DOHH2 (cell line): Measurements from ENCODE around the gene APMAP.

ENCODE experiments used
- H3F3A ChIP-seq: fragments of 200-600 bp; sonication (generic), shearing (Covaris generic); 2 replicates; pipeline ENCODE4 v1.6.0; 2016; ENCODE audit warnings: antibody characterized with exemption, mild to moderate bottlenecking; ENCODE audit not compliant: control insufficient read depth, insufficient read depth
- H3K27ac ChIP-seq: fragments of 200-600 bp; sonication (generic); 2 replicates; pipeline ENCODE4 v1.5.1; 2014; ENCODE audit warnings: low read depth, mild to moderate bottlenecking, low read length, moderate library complexity
- H3K27me3 ChIP-seq: fragments of 200-600 bp; sonication (generic); 2 replicates; pipeline ENCODE4 v1.6.1; 2014; ENCODE audit warnings: mild to moderate bottlenecking, low read length, mixed read lengths; ENCODE audit not compliant: control insufficient read depth
- H3K36me3 ChIP-seq: fragments of 200-600 bp; sonication (generic); 2 replicates; pipeline ENCODE4 v1.6.1; 2014; ENCODE audit warnings: mild to moderate bottlenecking, low read length, moderate library complexity, mixed read lengths; ENCODE audit not compliant: control insufficient read depth
- H3K4me1 ChIP-seq: fragments of 200-600 bp; sonication (generic); 2 replicates; pipeline ENCODE4 v1.6.1; 2014; ENCODE audit warnings: mild to moderate bottlenecking, low read length, mixed read lengths; ENCODE audit not compliant: control insufficient read depth
- H3K4me2 ChIP-seq: fragments of 200-600 bp; sonication (generic); 2 replicates; pipeline ENCODE4 v1.6.0; 2014; ENCODE audit warnings: mild to moderate bottlenecking, low read length, moderate library complexity
- H3K4me3 ChIP-seq: fragments of 200-600 bp; sonication (generic); 2 replicates; pipeline ENCODE4 v1.5.1; 2014; ENCODE audit warnings: mild to moderate bottlenecking, low read length, mixed read lengths
- H3K79me2 ChIP-seq: fragments of 200-600 bp; sonication (generic); 2 replicates; pipeline ENCODE4 v1.6.1; 2014; ENCODE audit warnings: mild to moderate bottlenecking, low read length, mixed read lengths; ENCODE audit not compliant: control insufficient read depth
- H3K9me2 ChIP-seq: fragments of 200-600 bp; sonication (generic); replicated peaks from 2 replicates; pipeline ENCODE4 v1.6.1; 2014; ENCODE audit warnings: mild to moderate bottlenecking, low read length, mixed read lengths; ENCODE audit not compliant: control insufficient read depth
- H3K9me3 ChIP-seq: fragments of 200-600 bp; sonication (generic); 2 replicates; pipeline ENCODE4 v1.6.1; 2014; ENCODE audit warnings: antibody characterized with exemption, low read length, mixed read lengths; ENCODE audit not compliant: control insufficient read depth, insufficient read depth
- H4K20me1 ChIP-seq: fragments of 200-600 bp; sonication (generic); 2 replicates; pipeline ENCODE4 v1.6.0; 2014; ENCODE audit warnings: low read depth, mild to moderate bottlenecking, antibody characterized with exemption, low read length, moderate library complexity; ENCODE audit not compliant: control insufficient read depth, insufficient read depth
- CTCF ChIP-seq: fragments of 200-600 bp; sonication (generic); IDR thresholded peaks from one replicate; pipeline ENCODE4 v1.5.1; 2014; ENCODE audit warnings: antibody characterized with exemption, mild to moderate bottlenecking, low read depth, low read length; ENCODE audit not compliant: poor library complexity, severe bottlenecking
- EZH2phosphoT487 ChIP-seq: fragments of 200-600 bp; sonication (generic); IDR thresholded peaks from 2 replicates; pipeline ENCODE4 v1.6.1; 2017; ENCODE audit warnings: borderline replicate concordance, mild to moderate bottlenecking, antibody characterized with exemption, low read length, moderate library complexity, mixed read lengths

APMAP gene

GRCh38 chr20:25037288-25038102, 44.9 kb upstream of the APMAP start:
- Histone ChIP-seq H4K20me1 (no peaks in the 10 kb centered on the region), H3K27ac (peak overlapping the region; percentile 69), H3K27me3 (no peaks in the 10 kb centered on the region), H3K4me1 (peaks cover 53% of the 10 kb centered on the region), H3F3A (peaks cover 8% of the 10 kb centered on the region; the same call in 1 of the 2 replicates), H3K4me2 (peak overlapping the region; percentile 70), H3K9me3 (no peaks in the 10 kb centered on the region), H3K4me3 (peak overlapping the region; percentile 48), H3K79me2 (no peaks in the 10 kb centered on the region), H3K9me2 (no peaks in the 10 kb centered on the region), H3K36me3 (no peaks in the 10 kb centered on the region)
- no peak for TF ChIP-seq CTCF
- TF ChIP-seq EZH2phosphoT487, result no peak

- Histone ChIP-seq H3K36me3 (no peaks in the 10 kb centered on the region), H3K4me1 (peaks cover 47% of the 10 kb centered on the region), H3K4me3 (peak overlapping the region; percentile 48), H3F3A (peaks cover 8% of the 10 kb centered on the region; the same call in 1 of the 2 replicates), H3K4me2 (peak overlapping the region; percentile 70), H3K79me2 (no peaks in the 10 kb centered on the region), H3K27ac (peak overlapping the region; percentile 69), H3K9me2 (no peaks in the 10 kb centered on the region), H3K9me3 (no peaks in the 10 kb centered on the region), H3K27me3 (no peaks in the 10 kb centered on the region), H4K20me1 (no peaks in the 10 kb centered on the region)
- TF ChIP-seq CTCF (no peak), EZH2phosphoT487 (no peak)
Observed at GRCh38 chr20:25036331-25036936, 43.9 kb upstream of the APMAP start.

- Histone ChIP-seq H3K27me3 (no peaks in the 10 kb centered on the region), H3K36me3 (no peaks in the 10 kb centered on the region), H3K4me2 (peak overlapping the region; percentile 70), H3K9me2 (no peaks in the 10 kb centered on the region), H3K27ac (peak overlapping the region; percentile 69), H3K9me3 (no peaks in the 10 kb centered on the region), H3K4me1 (peaks cover 47% of the 10 kb centered on the region), H4K20me1 (no peaks in the 10 kb centered on the region), H3F3A (peaks cover 8% of the 10 kb centered on the region; the same call in 1 of the 2 replicates), H3K79me2 (no peaks in the 10 kb centered on the region), H3K4me3 (peak overlapping the region; percentile 48)
- no peak for TF ChIP-seq CTCF
Observed at GRCh38 chr20:25035921-25036320, 43.4 kb upstream of the APMAP start.
